OCI-LY7 (cell line): Measurements from ENCODE around the gene RPL34. TPM values are rescaled to one million over a fixed set of nuclear protein-coding genes. Genes with fewer than 3 reads are reported as not detected.

ENCODE experiments used
- BruUV-seq: library from RNA; stranded (reverse); fragments of 400-500 nt; replicated peaks from 2 replicates; lab custom pipeline; 2021; lab: Mats Ljungman, UMichigan
- CTCF ChIA-PET: fragments of 300-600 bp; sonication (Branson Sonifier 250); formaldehyde crosslinking; loops from one replicate; lab custom pipeline; 2022; ENCODE audit warnings: antibody characterized with exemption; ENCODE audit not compliant: unreplicated experiment; lab: Charles Lee
- POLR2A ChIA-PET: fragments of 300-600 bp; sonication (Branson Sonifier 250); formaldehyde crosslinking; loops from one replicate; lab custom pipeline; 2022; ENCODE audit warnings: antibody characterized with exemption; lab: Charles Lee
- DNase-seq: peaks from one replicate; pipeline ENCODE4 v3.0.0-alpha.2; 2015; ENCODE audit warnings: low spot score
- H2AFZ ChIP-seq: fragments of 200-600 bp; sonication (generic), shearing (Covaris generic); 2 replicates; pipeline ENCODE4 v1.6.1; 2014; ENCODE audit warnings: mild to moderate bottlenecking, antibody characterized with exemption, low read length, moderate library complexity
- H3K27ac ChIP-seq: fragments of 200-600 bp; sonication (generic); 2 replicates; pipeline ENCODE4 v1.5.1; 2014; ENCODE audit warnings: mixed run types, low read depth, mild to moderate bottlenecking, moderate library complexity, low read length, inconsistent platforms; ENCODE audit not compliant: poor library complexity, severe bottlenecking
- H3K36me3 ChIP-seq: fragments of 200-600 bp; sonication (generic); 2 replicates; pipeline ENCODE4 v1.6.1; 2014; ENCODE audit warnings: mild to moderate bottlenecking, antibody characterized with exemption, low read length, moderate library complexity, mixed read lengths; ENCODE audit not compliant: insufficient read depth
- H3K4me1 ChIP-seq: fragments of 200-600 bp; sonication (generic); 2 replicates; pipeline ENCODE4 v1.5.1; 2014; ENCODE audit warnings: mild to moderate bottlenecking, low read length; ENCODE audit not compliant: insufficient read depth, poor library complexity, severe bottlenecking
- H3K4me2 ChIP-seq: fragments of 200-600 bp; sonication (generic); 2 replicates; pipeline ENCODE4 v1.6.1; 2014; ENCODE audit warnings: mild to moderate bottlenecking, low read length
- H3K4me3 ChIP-seq: fragments of 200-600 bp; sonication (generic); 2 replicates; pipeline ENCODE4 v1.5.1; 2014; ENCODE audit warnings: mild to moderate bottlenecking, low read depth, low read length; ENCODE audit not compliant: poor library complexity, severe bottlenecking
- H3K79me2 ChIP-seq: fragments of 200-600 bp; sonication (generic); 2 replicates; pipeline ENCODE4 v1.6.1; 2016; ENCODE audit warnings: low read depth, mild to moderate bottlenecking, low read length, moderate library complexity, mixed read lengths; ENCODE audit not compliant: insufficient read depth
- H3K9me2 ChIP-seq: fragments of 200-600 bp; sonication (generic); 2 replicates; pipeline ENCODE4 v1.6.1; 2016; ENCODE audit warnings: mild to moderate bottlenecking, low read length, mixed read lengths; ENCODE audit not compliant: insufficient read depth
- H3K9me3 ChIP-seq: fragments of 200-600 bp; sonication (generic); 2 replicates; pipeline ENCODE4 v1.6.1; 2014; ENCODE audit warnings: mild to moderate bottlenecking, mixed run types, low read length, mixed read lengths
- H4K20me1 ChIP-seq: fragments of 200-600 bp; sonication (generic); 2 replicates; pipeline ENCODE4 v1.6.1; 2014; ENCODE audit warnings: mild to moderate bottlenecking, antibody characterized with exemption, low read length, moderate library complexity, mixed read lengths; ENCODE audit not compliant: insufficient read depth
- CTCF ChIP-seq: fragments of 200-600 bp; sonication (generic); conservative IDR thresholded peaks from 2 replicates; pipeline ENCODE4 v1.5.1; 2014; ENCODE audit warnings: mild to moderate bottlenecking, antibody characterized with exemption, low read length, moderate library complexity, mixed read lengths
- EZH2phosphoT487 ChIP-seq: fragments of 200-600 bp; sonication (generic); IDR thresholded peaks from 2 replicates; pipeline ENCODE4 v1.6.1; 2018; ENCODE audit warnings: low read depth, borderline replicate concordance, mild to moderate bottlenecking, mixed run types, antibody characterized with exemption, low read length, moderate library complexity, mixed read lengths
- intact Hi-C: fragments of 100-400 bp; cut with micrococcal nuclease; formaldehyde crosslinking; loops from one replicate; pipeline ENCODE4 v1.10.0; 2022; ENCODE audit not compliant: unreplicated experiment
- total RNA-seq, 2 experiments: library from RNA; depleted of rRNA in 1 of 2; stranded (reverse); fragments of >200 nt in 1 of 2; shearing (Covaris generic) in 1 of 2; gene quantifications; 2 replicates each; pipeline ENCODE4 v1.2.3, GENCODE V29; 2014 to 2022

RPL34 gene
- total RNA-seq, 2 experiments from 2014 or later, result 1,187 to 1,342 TPM

- Histone ChIP-seq H4K20me1 (peaks cover 8% of the 10 kb centered on the region; the same call in 1 of the 2 replicates), H3K79me2 (peaks cover 46% of the 10 kb centered on the region), H3K27ac (peak within 1 kb of the TSS; percentile 54), H3K36me3 (peaks cover 31% of the 10 kb centered on the region), H3K4me1 (peaks cover 14% of the 10 kb centered on the region), H3K9me3 (no peaks in the 10 kb centered on the region), H3K9me2 (no peaks in the 10 kb centered on the region), H3K4me2 (peak within 1 kb of the TSS; percentile 79), H2AFZ (peak within 1 kb of the TSS; percentile 98), H3K4me3 (peak within 1 kb of the TSS; percentile 77)
- intact Hi-C loops, result loop anchor here (2.0 kb wide), 1 partner anchor 30 kb away; the partner anchor contains the start of gene RPL34
- peak; percentile 96 for DNase-seq
- ChIA-PET CTCF (no interaction called here), POLR2A (interaction anchor here (0.6 to 2.4 kb wide), 15 partner anchors 8 to 709 kb away, joined by 3 to 12 read pairs (median 5); partner anchors contain the start of genes LEF1 and RPL34)
- TF ChIP-seq CTCF (0 out of 2 replicates have a peak, but pooled peaks have one; percentile 11), EZH2phosphoT487 (no peak)
- BruUV-seq, result TSS peak; percentile 90
These were observed 30.0 kb downstream of the RPL34 start, which contains the start of gene OSTC for GRCh38 chr4:108650212-108651013. TSS of gene OSTC (plus strand) at chr4:108650599. CDS start at chr4:108650656, 57 bp downstream.

DNA sequence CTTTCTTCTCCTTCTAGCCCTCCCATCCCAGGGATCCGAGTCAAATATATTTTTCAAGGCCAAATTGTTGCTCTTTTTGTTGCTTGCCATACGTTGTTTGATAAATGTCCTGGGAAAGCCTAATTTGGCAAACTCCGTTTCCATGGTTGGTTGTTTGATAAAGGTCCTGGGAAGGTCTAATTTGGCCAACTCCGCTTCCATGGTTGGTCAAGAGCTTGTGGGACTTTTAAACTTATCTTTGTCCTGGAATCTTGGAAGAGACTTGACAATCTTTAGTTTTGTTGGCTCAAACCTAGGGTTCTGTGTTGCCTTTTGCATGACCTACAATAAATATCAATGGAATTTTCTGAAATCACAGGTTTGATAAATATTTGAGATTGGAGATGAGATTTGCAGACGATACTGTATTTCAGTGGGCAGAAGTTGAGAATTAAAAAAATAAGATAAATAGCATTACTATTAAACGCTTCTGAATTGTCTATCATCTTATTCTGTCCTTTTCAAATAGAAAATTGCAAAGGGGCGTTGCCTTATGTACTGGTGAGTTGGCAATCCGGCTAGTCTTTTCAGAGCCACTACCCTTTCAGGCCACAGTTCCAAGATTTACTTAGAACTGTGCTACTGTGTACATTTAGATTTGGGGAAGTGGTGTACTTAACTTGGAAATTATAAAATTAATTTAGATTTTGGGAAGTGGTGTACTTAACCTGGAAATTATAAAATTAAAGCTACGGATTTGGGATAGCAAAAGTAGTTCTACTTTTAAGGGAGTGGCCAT lies 30.8 kb downstream of the RPL34 start:
- Histone ChIP-seq H4K20me1 (peaks cover 8% of the 10 kb centered on the region; the same call in 1 of the 2 replicates), H3K36me3 (peaks cover 38% of the 10 kb centered on the region), H3K4me1 (peaks cover 14% of the 10 kb centered on the region), H3K9me2 (no peaks in the 10 kb centered on the region), H3K79me2 (peaks cover 46% of the 10 kb centered on the region), H3K4me3 (peak overlapping the region; percentile 77), H3K9me3 (no peaks in the 10 kb centered on the region), H2AFZ (peak overlapping the region; percentile 98), H3K4me2 (peak overlapping the region; percentile 79), H3K27ac (peak overlapping the region; percentile 54)
- ChIA-PET POLR2A (interaction anchor here (0.6 to 2.4 kb wide), 8 partner anchors 10 to 616 kb away, joined by 4 to 12 read pairs (median 6); partner anchors contain the start of gene RPL34), CTCF (no interaction called here)
- no TSS peak for BruUV-seq
- DNase-seq, result peak; percentile 45
- TF ChIP-seq EZH2phosphoT487, result no peak
- TF ChIP-seq CTCF, result no peak
- intact Hi-C loops, result loop anchor here (2.0 kb wide), 1 partner anchor 30 kb away; the partner anchor contains the start of gene RPL34
